Stimulated activated CD8-positive, alpha-beta memory T cell treated with anti-CD3 and anti-CD28 coated beads, Interleukin-15, amount 100 ng/mL, for 48 hours (primary cell): ENCODE results near the gene ZNRF2.
"Not testable (repeated sequence)": the region's sequence is repeated elsewhere in the genome, so short reads cannot be mapped to it uniquely, and the experiment has no call there.

ENCODE experiments used
- DNase-seq, 2 donors: peaks; one replicate each; pipeline ENCODE4 v3.0.0-alpha.2; 2020; ENCODE audit warnings: low read depth in 2 of 2

The ZNRF2 gene

GRCh38 chr7:30287625-30288024 is 3.2 kb downstream of the ZNRF2 start:
- DNase-seq: not testable (repeated sequence)

GRCh38 chr7:30289634-30290033 is 5.2 kb downstream of the ZNRF2 start:
- DNase-seq: not testable (repeated sequence)

- not testable (repeated sequence) for DNase-seq
These were observed 5.9 kb downstream of the ZNRF2 start for GRCh38 chr7:30290317-30290716.

GRCh38 chr7:30292416-30293038 is 8.1 kb downstream of the ZNRF2 start:
- not testable (repeated sequence) for DNase-seq

GRCh38 chr7:30296304-30296703 is 11.9 kb downstream of the ZNRF2 start:
- not testable (repeated sequence) for DNase-seq

GRCh38 chr7:30297499-30297898 is 13.1 kb downstream of the ZNRF2 start:
- not testable (repeated sequence) for DNase-seq

GRCh38 chr7:30298409-30298808 is 14.0 kb downstream of the ZNRF2 start:
- not testable (repeated sequence) for DNase-seq

GRCh38 chr7:30301751-30302150 is 17.4 kb downstream of the ZNRF2 start:
- no peak for DNase-seq

- DNase-seq: no peak
These were observed 18.4 kb downstream of the ZNRF2 start for GRCh38 chr7:30302656-30303311.

GRCh38 chr7:30303312-30304039 is 19.1 kb downstream of the ZNRF2 start:
- DNase-seq: no peak

GRCh38 chr7:30304177-30304884 is 19.9 kb downstream of the ZNRF2 start:
- DNase-seq: no peak

- DNase-seq: no peak
These were observed 22.6 kb downstream of the ZNRF2 start for GRCh38 chr7:30306976-30307375.

GRCh38 chr7:30308389-30308788 is 24.0 kb downstream of the ZNRF2 start:
- DNase-seq: no peak

- no peak for DNase-seq
These were observed 24.9 kb downstream of the ZNRF2 start for GRCh38 chr7:30309302-30309701.

GRCh38 chr7:30309842-30310435 is 25.5 kb downstream of the ZNRF2 start:
- DNase-seq: no peak

GRCh38 chr7:30310674-30311362 is 26.4 kb downstream of the ZNRF2 start:
- no peak for DNase-seq

- no peak for DNase-seq
These were observed 27.8 kb downstream of the ZNRF2 start for GRCh38 chr7:30312178-30312577.

GRCh38 chr7:30313348-30313747 is 29.0 kb downstream of the ZNRF2 start:
- DNase-seq: no peak

GRCh38 chr7:30313793-30314192 is 29.4 kb downstream of the ZNRF2 start:
- DNase-seq: no peak

- DNase-seq: no peak
These were observed 31.2 kb downstream of the ZNRF2 start for GRCh38 chr7:30315589-30315988.

GRCh38 chr7:30320392-30320791 is 36.0 kb downstream of the ZNRF2 start:
- no peak for DNase-seq
